ENCODE results near the gene GDI2. TPM values are rescaled to one million over a fixed set of nuclear protein-coding genes. Genes with fewer than 3 reads are reported as not detected.

Gene GDI2
- total and polyA plus RNA-seq, 9 of the 15 experiments (the other 6 are each of a cell fraction or from before 2014, with no cell fraction given), result 262 to 424 (median 287) TPM

GRCh38 chr10:5856701-5857004 lies 43.4 kb upstream of the GDI2 start (continued):
- TF ChIP-seq ZBTB49 (CRISPR knock-in tag; IDR thresholded peaks at IDR 0.05; ENCODE audit: borderline replicate concordance), result no peak
- TF ChIP-seq SRSF9 (IDR thresholded peaks at IDR 0.05; ENCODE audit: borderline replicate concordance, low read depth, low read length), result no peak
- TF ChIP-seq RBBP5 (IDR thresholded peaks at IDR 0.05; ENCODE audit: borderline replicate concordance, insufficient read depth, low read length, poor library complexity, severe bottlenecking), result no peak
- no peak for TF ChIP-seq GTF3C2 (IDR thresholded peaks at IDR 0.05; ENCODE audit: borderline replicate concordance, extremely low read depth, insufficient read length)
- TF ChIP-seq MYNN (IDR thresholded peaks at IDR 0.05), result no peak
- TF ChIP-seq MYNN (CRISPR knock-in tag; IDR thresholded peaks at IDR 0.05), result no peak
- TF ChIP-seq POLR2A (conservative IDR thresholded peaks at IDR 0.05), result no peak
- no peak for TF ChIP-seq BCL6 (CRISPR knock-in tag; IDR thresholded peaks at IDR 0.05)
- no peak for TF ChIP-seq RB1 (IDR thresholded peaks at IDR 0.05; ENCODE audit: low read depth)
- no peak for TF ChIP-seq NCOA4 (IDR thresholded peaks at IDR 0.05; ENCODE audit: partially characterized antibody)

Measured in K562 (cell line).